HEK293 (cell line): ENCODE measurements around the gene DSN1.

Source experiments
- CTCF ChIA-PET: fragments of 350-600 bp; formaldehyde crosslinking; extraction: SDS; loops from one replicate; lab custom pipeline; 2021; ENCODE audit warnings: antibody characterized with exemption; lab: Yijun Ruan, JAX
- POLR2A ChIA-PET: fragments of 300-600 bp; formaldehyde crosslinking; extraction: SDS; loops from one replicate; lab custom pipeline; 2020; ENCODE audit warnings: antibody characterized with exemption, inconsistent platforms; lab: Yijun Ruan, JAX
- H3K27ac ChIP-seq: fragments of 200-500 bp; sonication (Bioruptor generic); 2 replicates; pipeline ENCODE4 v1.5.1; 2014; ENCODE audit warnings: low read depth, low read length, control low read depth, inconsistent platforms; ENCODE audit errors: extremely low read depth
- H3K36me3 ChIP-seq, 2 experiments: fragments of 200-500 bp in 1 of 2; sonication (Bioruptor generic) in 1 of 2; 1 replicate in 1 of 2; 2 replicates in 1 of 2; pipeline ENCODE4 v1.5.1; 2014 to 2017; ENCODE audit warnings: inconsistent platforms in 2 of 2, low read length in 2 of 2; ENCODE audit not compliant: control insufficient read depth in 2 of 2, insufficient read depth in 1 of 2
- H3K4me1 ChIP-seq: fragments of 200-500 bp; sonication (Bioruptor generic); 2 replicates; pipeline ENCODE4 v1.5.1; 2014; ENCODE audit warnings: mild to moderate bottlenecking, low read length, inconsistent platforms; ENCODE audit not compliant: control insufficient read depth, insufficient read depth
- H3K4me3 ChIP-seq: 2 replicates; pipeline ENCODE4 v1.5.1; 2011; ENCODE audit warnings: low read depth, mild to moderate bottlenecking, control low read depth, low read length, moderate library complexity
- H3K9me3 ChIP-seq: fragments of 200-500 bp; sonication (Bioruptor generic); 2 replicates; pipeline ENCODE4 v1.5.1; 2014; ENCODE audit warnings: low read depth, low read length, inconsistent platforms; ENCODE audit not compliant: control insufficient read depth, insufficient read depth
- KLF10 ChIP-seq: fragments of 450-650 bp; IDR thresholded peaks from 2 replicates; pipeline ENCODE4 v1.5.1; 2018; ENCODE audit warnings: missing biosample characterization, mild to moderate bottlenecking, missing genetic modification characterization
- KLF9 ChIP-seq: fragments of 450-650 bp; formaldehyde crosslinking; IDR thresholded peaks from 2 replicates; pipeline ENCODE4 v1.5.1; 2016; ENCODE audit warnings: missing biosample characterization, missing genetic modification characterization, low read depth
- OVOL3 ChIP-seq: fragments of 450-650 bp; formaldehyde crosslinking; IDR thresholded peaks from 2 replicates; pipeline ENCODE4 v1.5.1; 2016; ENCODE audit warnings: missing biosample characterization, missing genetic modification characterization
- RBAK ChIP-seq: fragments of 450-650 bp; formaldehyde crosslinking; IDR thresholded peaks from 2 replicates; pipeline ENCODE4 v1.5.1; 2016; ENCODE audit warnings: missing biosample characterization, missing genetic modification characterization
- ZBTB1 ChIP-seq: fragments of 450-650 bp; formaldehyde crosslinking; IDR thresholded peaks from 2 replicates; pipeline ENCODE4 v1.5.1; 2016; ENCODE audit warnings: missing biosample characterization, missing genetic modification characterization
- ZNF133 ChIP-seq: fragments of 450-650 bp; formaldehyde crosslinking; IDR thresholded peaks from 2 replicates; pipeline ENCODE4 v1.5.1; 2016; ENCODE audit warnings: missing biosample characterization, missing genetic modification characterization
- ZNF174 ChIP-seq: fragments of 450-650 bp; formaldehyde crosslinking; IDR thresholded peaks from 2 replicates; pipeline ENCODE4 v1.5.0; 2017; ENCODE audit warnings: missing biosample characterization, mild to moderate bottlenecking, missing genetic modification characterization
- ZNF175 ChIP-seq: fragments of 450-650 bp; formaldehyde crosslinking; IDR thresholded peaks from 2 replicates; pipeline ENCODE4 v1.5.1; 2016; ENCODE audit warnings: missing biosample characterization, missing genetic modification characterization
- ZNF184 ChIP-seq: fragments of 450-650 bp; IDR thresholded peaks from 2 replicates; pipeline ENCODE4 v1.5.1; 2018; ENCODE audit warnings: missing biosample characterization, mild to moderate bottlenecking, missing genetic modification characterization
- ZNF324 ChIP-seq: fragments of 450-650 bp; formaldehyde crosslinking; IDR thresholded peaks from 2 replicates; pipeline ENCODE4 v1.5.1; 2016; ENCODE audit warnings: missing biosample characterization, missing genetic modification characterization
- ZNF341 ChIP-seq: fragments of 450-650 bp; formaldehyde crosslinking; IDR thresholded peaks from 2 replicates; pipeline ENCODE4; 2016; ENCODE audit warnings: low read depth, missing biosample characterization, missing genetic modification characterization
- ZNF426 ChIP-seq: fragments of 450-650 bp; formaldehyde crosslinking; IDR thresholded peaks from 2 replicates; pipeline ENCODE4 v1.5.1; 2017; ENCODE audit warnings: missing biosample characterization, missing genetic modification characterization, mild to moderate bottlenecking, inconsistent platforms, moderate library complexity
- ZNF473 ChIP-seq: fragments of 450-650 bp; formaldehyde crosslinking; IDR thresholded peaks from 2 replicates; pipeline ENCODE4 v1.5.1; 2017; ENCODE audit warnings: missing biosample characterization, missing genetic modification characterization
- ZNF529 ChIP-seq: fragments of 450-650 bp; formaldehyde crosslinking; IDR thresholded peaks from 2 replicates; pipeline ENCODE4 v1.5.1; 2017; ENCODE audit warnings: missing genetic modification characterization, missing biosample characterization; ENCODE audit not compliant: insufficient replicate concordance
- ZSCAN4 ChIP-seq: fragments of 450-650 bp; formaldehyde crosslinking; IDR thresholded peaks from 2 replicates; pipeline ENCODE4 v1.5.1; 2017; ENCODE audit warnings: missing biosample characterization, missing genetic modification characterization
- TF ChIP-seq, protein P1 (sequence below): fragments of 450-650 bp; formaldehyde crosslinking; IDR thresholded peaks from 2 replicates; pipeline ENCODE4 v1.5.1; 2016; ENCODE audit warnings: missing biosample characterization, missing genetic modification characterization
- TF ChIP-seq, protein P2 (sequence below): fragments of 450-650 bp; formaldehyde crosslinking; optimal IDR thresholded peaks from 2 replicates; pipeline ENCODE3; 2016; ENCODE audit warnings: missing biosample characterization, mild to moderate bottlenecking, missing genetic modification characterization
- TF ChIP-seq, protein P3 (sequence below): fragments of 450-650 bp; formaldehyde crosslinking; IDR thresholded peaks from 2 replicates; pipeline ENCODE4 v1.5.1; 2016; ENCODE audit warnings: missing biosample characterization, missing genetic modification characterization
- TF ChIP-seq, protein P4 (sequence below): fragments of 450-650 bp; formaldehyde crosslinking; IDR thresholded peaks from 2 replicates; pipeline ENCODE4 v1.5.1; 2016; ENCODE audit warnings: missing biosample characterization, missing genetic modification characterization

Gene DSN1

DNA sequence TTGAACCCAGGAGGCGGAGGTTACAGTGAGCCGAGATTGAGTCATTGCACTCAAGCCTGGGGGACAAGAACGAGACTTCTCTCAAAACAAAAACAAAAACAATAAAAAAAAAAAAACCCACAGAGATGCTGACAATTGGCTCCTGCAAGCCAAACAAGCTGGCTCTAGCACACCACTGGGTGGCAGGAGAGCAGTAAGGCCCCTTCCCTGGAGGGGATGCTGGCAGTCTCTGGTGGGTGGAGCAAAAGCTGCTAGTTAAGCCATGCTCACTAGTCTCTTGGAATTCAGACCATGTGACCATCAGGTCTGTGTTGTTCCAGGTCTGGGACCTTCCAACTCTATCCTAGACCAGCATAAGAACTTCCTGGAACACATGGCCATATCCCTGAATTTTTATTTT lies 18.9 kb upstream of the DSN1 start (continued):
- no peak for TF ChIP-seq ZNF175 (tag by site-specific recombination)
- no peak for TF ChIP-seq ZNF133 (tag by site-specific recombination)
- TF ChIP-seq ZNF426 (tag by site-specific recombination), result no peak
- TF ChIP-seq ZNF184 (tag by site-specific recombination), result no peak
- TF ChIP-seq, protein P1, sequence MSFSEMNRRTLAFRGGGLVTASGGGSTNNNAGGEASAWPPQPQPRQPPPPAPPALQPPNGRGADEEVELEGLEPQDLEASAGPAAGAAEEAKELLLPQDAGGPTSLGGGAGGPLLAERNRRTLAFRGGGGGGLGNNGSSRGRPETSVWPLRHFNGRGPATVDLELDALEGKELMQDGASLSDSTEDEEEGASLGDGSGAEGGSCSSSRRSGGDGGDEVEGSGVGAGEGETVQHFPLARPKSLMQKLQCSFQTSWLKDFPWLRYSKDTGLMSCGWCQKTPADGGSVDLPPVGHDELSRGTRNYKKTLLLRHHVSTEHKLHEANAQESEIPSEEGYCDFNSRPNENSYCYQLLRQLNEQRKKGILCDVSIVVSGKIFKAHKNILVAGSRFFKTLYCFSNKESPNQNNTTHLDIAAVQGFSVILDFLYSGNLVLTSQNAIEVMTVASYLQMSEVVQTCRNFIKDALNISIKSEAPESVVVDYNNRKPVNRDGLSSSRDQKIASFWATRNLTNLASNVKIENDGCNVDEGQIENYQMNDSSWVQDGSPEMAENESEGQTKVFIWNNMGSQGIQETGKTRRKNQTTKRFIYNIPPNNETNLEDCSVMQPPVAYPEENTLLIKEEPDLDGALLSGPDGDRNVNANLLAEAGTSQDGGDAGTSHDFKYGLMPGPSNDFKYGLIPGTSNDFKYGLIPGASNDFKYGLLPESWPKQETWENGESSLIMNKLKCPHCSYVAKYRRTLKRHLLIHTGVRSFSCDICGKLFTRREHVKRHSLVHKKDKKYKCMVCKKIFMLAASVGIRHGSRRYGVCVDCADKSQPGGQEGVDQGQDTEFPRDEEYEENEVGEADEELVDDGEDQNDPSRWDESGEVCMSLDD (tag by site-specific recombination), result no peak
- no peak for TF ChIP-seq OVOL3
- TF ChIP-seq ZBTB1 (tag by site-specific recombination), result no peak
- TF ChIP-seq KLF9, result no peak
- TF ChIP-seq, all 188 proteins: peak for 3

- Histone ChIP-seq H3K27ac (no peak overlapping the region), H3K9me3 (no peaks in the 10 kb centered on the region), H3K4me3 (no peak overlapping the region), H3K36me3 (peaks cover 0 to 49% of the 10 kb centered on the region in 2 experiments; a peak in 2 of 3 replicates), H3K4me1 (no peaks in the 10 kb centered on the region)
- POLR2A ChIA-PET, result interaction anchor here (2.4 kb wide), 1 partner anchor 18 kb away, joined by 12 read pairs; the partner anchor contains the start of gene DSN1
- TF ChIP-seq RBAK, result no peak
- TF ChIP-seq ZNF473 (tag by site-specific recombination), result no peak
- no peak for TF ChIP-seq ZSCAN4
- TF ChIP-seq ZNF324 (tag by site-specific recombination), result no peak
- no peak for TF ChIP-seq ZNF529 (tag by site-specific recombination)
- no peak for TF ChIP-seq KLF10 (tag by site-specific recombination)
- no peak for TF ChIP-seq ZNF341
- TF ChIP-seq, protein P2, sequence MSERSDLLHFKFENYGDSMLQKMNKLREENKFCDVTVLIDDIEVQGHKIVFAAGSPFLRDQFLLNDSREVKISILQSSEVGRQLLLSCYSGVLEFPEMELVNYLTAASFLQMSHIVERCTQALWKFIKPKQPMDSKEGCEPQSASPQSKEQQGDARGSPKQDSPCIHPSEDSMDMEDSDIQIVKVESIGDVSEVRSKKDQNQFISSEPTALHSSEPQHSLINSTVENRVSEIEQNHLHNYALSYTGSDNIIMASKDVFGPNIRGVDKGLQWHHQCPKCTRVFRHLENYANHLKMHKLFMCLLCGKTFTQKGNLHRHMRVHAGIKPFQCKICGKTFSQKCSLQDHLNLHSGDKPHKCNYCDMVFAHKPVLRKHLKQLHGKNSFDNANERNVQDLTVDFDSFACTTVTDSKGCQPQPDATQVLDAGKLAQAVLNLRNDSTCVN (tag by site-specific recombination), result no peak
- TF ChIP-seq, protein P3, sequence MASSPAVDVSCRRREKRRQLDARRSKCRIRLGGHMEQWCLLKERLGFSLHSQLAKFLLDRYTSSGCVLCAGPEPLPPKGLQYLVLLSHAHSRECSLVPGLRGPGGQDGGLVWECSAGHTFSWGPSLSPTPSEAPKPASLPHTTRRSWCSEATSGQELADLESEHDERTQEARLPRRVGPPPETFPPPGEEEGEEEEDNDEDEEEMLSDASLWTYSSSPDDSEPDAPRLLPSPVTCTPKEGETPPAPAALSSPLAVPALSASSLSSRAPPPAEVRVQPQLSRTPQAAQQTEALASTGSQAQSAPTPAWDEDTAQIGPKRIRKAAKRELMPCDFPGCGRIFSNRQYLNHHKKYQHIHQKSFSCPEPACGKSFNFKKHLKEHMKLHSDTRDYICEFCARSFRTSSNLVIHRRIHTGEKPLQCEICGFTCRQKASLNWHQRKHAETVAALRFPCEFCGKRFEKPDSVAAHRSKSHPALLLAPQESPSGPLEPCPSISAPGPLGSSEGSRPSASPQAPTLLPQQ (tag by site-specific recombination), result no peak
- no peak for TF ChIP-seq ZNF174
- TF ChIP-seq, protein P4, sequence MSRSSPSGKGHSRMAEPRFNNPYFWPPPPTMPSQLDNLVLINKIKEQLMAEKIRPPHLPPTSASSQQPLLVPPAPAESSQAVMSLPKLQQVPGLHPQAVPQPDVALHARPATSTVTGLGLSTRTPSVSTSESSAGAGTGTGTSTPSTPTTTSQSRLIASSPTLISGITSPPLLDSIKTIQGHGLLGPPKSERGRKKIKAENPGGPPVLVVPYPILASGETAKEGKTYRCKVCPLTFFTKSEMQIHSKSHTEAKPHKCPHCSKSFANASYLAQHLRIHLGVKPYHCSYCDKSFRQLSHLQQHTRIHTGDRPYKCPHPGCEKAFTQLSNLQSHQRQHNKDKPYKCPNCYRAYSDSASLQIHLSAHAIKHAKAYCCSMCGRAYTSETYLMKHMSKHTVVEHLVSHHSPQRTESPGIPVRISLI, result no peak
- CTCF ChIA-PET, result interaction anchor here (0.6 to 3.4 kb wide), 13 partner anchors 9 to 96 kb away, joined by 3 to 19 read pairs (median 5); partner anchors contain the start of gene DSN1
Observed at GRCh38 chr20:36791862-36792261, 18.3 kb upstream of the DSN1 start.
